Activated naive CD8-positive, alpha-beta T cell treated with anti-CD3 and anti-CD28 coated beads for 36 hours (primary cell): ENCODE results near the gene SCN11A. TPM values are rescaled to one million over a fixed set of nuclear protein-coding genes. Genes with fewer than 3 reads are reported as not detected.

Experiments used
- DNase-seq: peaks from one replicate; pipeline ENCODE4 v3.0.0; 2021
- H3K27ac Mint-ChIP-seq: one replicate; pipeline ENCODE4 v1.8.0; 2022; ENCODE audit warnings: mild to moderate bottlenecking, moderate library complexity, mixed read lengths
- H3K27me3 Mint-ChIP-seq: one replicate; pipeline ENCODE4 v1.8.0; 2022; ENCODE audit warnings: mild to moderate bottlenecking, mixed read lengths
- H3K36me3 Mint-ChIP-seq: one replicate; pipeline ENCODE4 v1.8.0; 2021; ENCODE audit warnings: mild to moderate bottlenecking, mixed read lengths
- H3K4me1 Mint-ChIP-seq: one replicate; pipeline ENCODE4 v1.8.0; 2021; ENCODE audit warnings: mixed read lengths
- H3K4me3 Mint-ChIP-seq: one replicate; pipeline ENCODE4 v1.8.0; 2022; ENCODE audit warnings: mild to moderate bottlenecking, moderate library complexity, mixed read lengths
- H3K9me3 Mint-ChIP-seq: one replicate; pipeline ENCODE4 v1.8.0; 2022; ENCODE audit warnings: mixed read lengths
- total RNA-seq, 2 experiments: library from RNA; stranded (reverse); gene quantifications; one replicate each; pipeline ENCODE4 v1.2.3, GENCODE V29; 2021

The SCN11A gene
- total RNA-seq, 2 experiments from 2014 or later, result 0.08 to 0.12 TPM

GRCh38 chr3:39038165-39038564 lies 13.6 kb downstream of the SCN11A start:
- peaks cover 4% of the 10 kb centered on the region for H3K9me3 Mint-ChIP-seq
- peaks cover 3% of the 10 kb centered on the region for H3K36me3 Mint-ChIP-seq
- peaks cover 3% of the 10 kb centered on the region for H3K4me1 Mint-ChIP-seq
- no peak overlapping the region for H3K4me3 Mint-ChIP-seq
- H3K27ac Mint-ChIP-seq, result no peak overlapping the region
- no peak for DNase-seq
- no peaks in the 10 kb centered on the region for H3K27me3 Mint-ChIP-seq

GRCh38 chr3:39029556-39029955 lies 22.2 kb downstream of the SCN11A start:
- H3K4me3 Mint-ChIP-seq, result no peak overlapping the region
- H3K27ac Mint-ChIP-seq, result no peak overlapping the region
- H3K36me3 Mint-ChIP-seq, result no peaks in the 10 kb centered on the region
- H3K27me3 Mint-ChIP-seq, result no peaks in the 10 kb centered on the region
- H3K9me3 Mint-ChIP-seq, result no peaks in the 10 kb centered on the region
- no peak for DNase-seq
- H3K4me1 Mint-ChIP-seq, result peaks cover 4% of the 10 kb centered on the region

GRCh38 chr3:39028546-39028945 lies 23.2 kb downstream of the SCN11A start:
- H3K27me3 Mint-ChIP-seq, result no peaks in the 10 kb centered on the region
- H3K9me3 Mint-ChIP-seq, result no peaks in the 10 kb centered on the region
- peaks cover 4% of the 10 kb centered on the region for H3K4me1 Mint-ChIP-seq
- no peak overlapping the region for H3K4me3 Mint-ChIP-seq
- no peaks in the 10 kb centered on the region for H3K36me3 Mint-ChIP-seq
- no peak for DNase-seq
- H3K27ac Mint-ChIP-seq, result no peak overlapping the region

GRCh38 chr3:39025222-39025970 lies 26.3 kb downstream of the SCN11A start:
- no peaks in the 10 kb centered on the region for H3K27me3 Mint-ChIP-seq
- no peak overlapping the region for H3K4me3 Mint-ChIP-seq
- H3K9me3 Mint-ChIP-seq, result no peaks in the 10 kb centered on the region
- no peak for DNase-seq
- no peaks in the 10 kb centered on the region for H3K36me3 Mint-ChIP-seq
- peaks cover 3% of the 10 kb centered on the region for H3K4me1 Mint-ChIP-seq
- no peak overlapping the region for H3K27ac Mint-ChIP-seq

- no peaks in the 10 kb centered on the region for H3K36me3 Mint-ChIP-seq
Measured at GRCh38 chr3:39024497-39024896, 27.2 kb downstream of the SCN11A start.

GRCh38 chr3:39022286-39022630 lies 29.5 kb downstream of the SCN11A start:
- no peak for DNase-seq
- H3K36me3 Mint-ChIP-seq, result no peaks in the 10 kb centered on the region
- H3K27me3 Mint-ChIP-seq, result peaks cover 9% of the 10 kb centered on the region
- H3K4me3 Mint-ChIP-seq, result no peak overlapping the region
- no peaks in the 10 kb centered on the region for H3K9me3 Mint-ChIP-seq
- peaks cover 6% of the 10 kb centered on the region for H3K4me1 Mint-ChIP-seq
- H3K27ac Mint-ChIP-seq, result no peak overlapping the region

More at GRCh38 chr3:39024497-39024896, 27.2 kb downstream of the SCN11A start:
- no peak for DNase-seq
- Mint-ChIP-seq H3K27me3 (peaks cover 4% of the 10 kb centered on the region), H3K27ac (no peak overlapping the region), H3K9me3 (no peaks in the 10 kb centered on the region), H3K4me1 (peaks cover 6% of the 10 kb centered on the region), H3K4me3 (no peak overlapping the region)

- H3K27me3 Mint-ChIP-seq, result peaks cover 9% of the 10 kb centered on the region
- peaks cover 6% of the 10 kb centered on the region for H3K4me1 Mint-ChIP-seq
- H3K9me3 Mint-ChIP-seq, result no peaks in the 10 kb centered on the region
- H3K36me3 Mint-ChIP-seq, result no peaks in the 10 kb centered on the region
- no peak overlapping the region for H3K27ac Mint-ChIP-seq
- DNase-seq, result no peak
- H3K4me3 Mint-ChIP-seq, result no peak overlapping the region
Measured at GRCh38 chr3:39021465-39022285, 30.1 kb downstream of the SCN11A start.

GRCh38 chr3:39021029-39021428 lies 30.7 kb downstream of the SCN11A start:
- Mint-ChIP-seq H3K9me3 (no peaks in the 10 kb centered on the region), H3K36me3 (no peaks in the 10 kb centered on the region), H3K27me3 (peaks cover 9% of the 10 kb centered on the region), H3K4me1 (peaks cover 6% of the 10 kb centered on the region), H3K27ac (no peak overlapping the region), H3K4me3 (no peak overlapping the region)
- DNase-seq, result no peak

- no peaks in the 10 kb centered on the region for H3K36me3 Mint-ChIP-seq
- no peak for DNase-seq
- no peak overlapping the region for H3K27ac Mint-ChIP-seq
- no peaks in the 10 kb centered on the region for H3K9me3 Mint-ChIP-seq
- H3K4me3 Mint-ChIP-seq, result no peak overlapping the region
- peaks cover 6% of the 10 kb centered on the region for H3K4me1 Mint-ChIP-seq
- peaks cover 9% of the 10 kb centered on the region for H3K27me3 Mint-ChIP-seq
Measured at GRCh38 chr3:39019299-39019698, 32.4 kb downstream of the SCN11A start.

- no peaks in the 10 kb centered on the region for H3K36me3 Mint-ChIP-seq
- H3K27me3 Mint-ChIP-seq, result peaks cover 9% of the 10 kb centered on the region
- H3K9me3 Mint-ChIP-seq, result no peaks in the 10 kb centered on the region
- no peak overlapping the region for H3K4me3 Mint-ChIP-seq
- peaks cover 4% of the 10 kb centered on the region for H3K4me1 Mint-ChIP-seq
- no peak overlapping the region for H3K27ac Mint-ChIP-seq
- DNase-seq, result no peak
Measured at GRCh38 chr3:39015418-39015817, 36.3 kb downstream of the SCN11A start.

GRCh38 chr3:39013921-39014509 lies 37.7 kb downstream of the SCN11A start:
- DNase-seq, result no peak
- Mint-ChIP-seq H3K27me3 (peaks cover 5% of the 10 kb centered on the region), H3K9me3 (peaks cover 1% of the 10 kb centered on the region), H3K4me3 (no peak overlapping the region), H3K27ac (no peak overlapping the region), H3K4me1 (peaks cover 2% of the 10 kb centered on the region), H3K36me3 (no peaks in the 10 kb centered on the region)

GRCh38 chr3:39013289-39013688 lies 38.5 kb downstream of the SCN11A start:
- Mint-ChIP-seq H3K4me1 (peaks cover 2% of the 10 kb centered on the region), H3K9me3 (peaks cover 1% of the 10 kb centered on the region), H3K4me3 (no peak overlapping the region), H3K27ac (no peak overlapping the region), H3K27me3 (peaks cover 4% of the 10 kb centered on the region), H3K36me3 (no peaks in the 10 kb centered on the region)
- no peak for DNase-seq

GRCh38 chr3:39011191-39011736 lies 40.5 kb downstream of the SCN11A start:
- H3K27ac Mint-ChIP-seq, result no peak overlapping the region
- H3K4me1 Mint-ChIP-seq, result peaks cover 2% of the 10 kb centered on the region
- H3K36me3 Mint-ChIP-seq, result no peaks in the 10 kb centered on the region
- H3K9me3 Mint-ChIP-seq, result peaks cover 1% of the 10 kb centered on the region
- no peak for DNase-seq
- no peak overlapping the region for H3K4me3 Mint-ChIP-seq
- peaks cover 4% of the 10 kb centered on the region for H3K27me3 Mint-ChIP-seq

- H3K27me3 Mint-ChIP-seq, result peaks cover 4% of the 10 kb centered on the region
- no peak overlapping the region for H3K27ac Mint-ChIP-seq
- peaks cover 1% of the 10 kb centered on the region for H3K9me3 Mint-ChIP-seq
- H3K4me1 Mint-ChIP-seq, result no peaks in the 10 kb centered on the region
- no peaks in the 10 kb centered on the region for H3K36me3 Mint-ChIP-seq
- DNase-seq, result no peak
- H3K4me3 Mint-ChIP-seq, result no peak overlapping the region
Measured at GRCh38 chr3:39005295-39005694, 46.4 kb downstream of the SCN11A start.
